CD4-positive, alpha-beta T cell treated with Interferon alpha-2 for 1 hour (primary cell): ENCODE data around the gene ZNF428.
"Not testable (repeated sequence)": the region's sequence is repeated elsewhere in the genome, so short reads cannot be mapped to it uniquely, and the experiment has no call there.

ENCODE experiments used
- DNase-seq, 2 donors: peaks; one replicate each; pipeline ENCODE4 v3.0.0-alpha.2; 2020 to 2022

The ZNF428 gene

DNA sequence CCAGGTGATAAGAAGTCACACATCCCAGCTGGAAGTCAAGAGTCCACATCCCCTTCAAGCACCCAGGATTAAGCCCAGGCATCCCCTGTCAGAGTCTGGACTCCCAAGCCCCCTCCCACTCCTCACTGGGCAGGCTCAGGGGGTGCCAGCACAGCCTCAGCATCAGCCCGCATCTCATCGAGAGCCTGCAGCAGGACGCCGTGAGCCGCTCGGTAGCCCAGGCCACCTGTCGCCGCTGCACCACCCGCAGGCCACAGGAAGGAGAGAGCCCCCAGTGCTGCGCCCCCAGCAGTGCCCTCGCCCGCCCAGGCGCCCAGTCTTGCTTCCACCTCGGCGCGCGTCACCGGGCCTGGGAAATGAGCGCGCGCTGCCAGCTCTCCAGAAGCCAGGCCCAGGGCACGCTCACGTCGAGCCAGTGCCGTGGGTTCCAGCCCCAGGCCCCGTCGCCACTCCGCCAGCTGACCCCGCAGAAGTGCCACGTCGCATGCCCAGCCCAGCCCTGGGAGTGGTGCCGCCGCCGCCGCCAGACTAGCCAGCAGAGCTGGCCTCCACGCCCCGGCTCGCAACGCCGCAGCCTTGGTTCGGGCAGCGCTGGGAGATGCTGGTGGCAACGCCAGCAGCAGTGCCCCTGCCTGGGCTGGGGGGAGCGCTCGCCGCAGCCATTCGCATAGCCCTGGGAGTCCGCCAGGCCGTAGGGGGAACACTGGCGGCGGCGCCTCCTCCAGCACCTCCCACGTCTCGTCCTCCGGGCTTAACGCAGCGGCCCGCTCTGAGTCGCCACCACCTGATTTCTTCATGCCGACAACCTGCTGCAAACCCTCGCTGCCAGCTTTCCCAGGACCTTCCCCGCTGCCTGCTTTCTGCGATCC is 27.3 kb downstream of the ZNF428 start:
- no peak for DNase-seq

DNA sequence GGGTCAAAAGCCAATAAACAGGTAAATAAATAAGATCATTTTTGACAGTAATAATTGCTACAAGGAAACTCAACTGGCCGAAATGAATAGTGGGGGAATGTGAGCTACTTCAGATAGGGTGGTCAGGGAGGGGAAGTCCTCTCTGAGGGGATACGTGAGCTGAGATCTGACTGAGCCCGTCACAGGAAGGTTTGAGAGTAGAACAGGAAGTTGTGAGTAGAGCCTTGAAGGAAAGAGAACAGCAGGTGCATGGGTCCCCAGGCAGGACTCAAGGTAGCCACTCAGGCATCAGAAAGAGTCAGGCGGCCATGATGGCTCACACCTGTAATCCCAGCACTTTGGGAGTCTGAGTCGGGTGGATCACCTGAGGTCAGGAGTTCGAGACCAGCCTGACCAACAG is 29.8 kb downstream of the ZNF428 start:
- peak; percentile 22 to 24 for DNase-seq

DNA sequence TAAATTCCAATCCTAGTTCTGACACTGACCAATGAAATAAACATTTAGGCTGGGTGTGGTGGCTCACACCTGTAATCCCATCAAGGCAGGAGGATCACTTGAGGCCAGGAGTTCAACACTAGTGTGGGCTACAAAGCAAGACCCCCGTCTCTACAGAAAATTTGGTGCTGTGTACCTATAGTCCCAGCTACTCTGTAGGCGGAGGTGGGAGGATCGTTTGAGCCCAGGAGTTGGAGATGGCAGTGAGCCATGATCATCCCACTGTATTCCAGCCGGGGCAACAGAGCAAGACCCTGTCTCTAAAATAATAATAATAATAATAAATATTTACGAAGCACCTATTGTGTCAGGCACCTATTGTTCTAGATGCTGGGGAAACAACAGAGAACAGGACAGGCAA is 30.2 kb downstream of the ZNF428 start:
- DNase-seq = no peak

DNA sequence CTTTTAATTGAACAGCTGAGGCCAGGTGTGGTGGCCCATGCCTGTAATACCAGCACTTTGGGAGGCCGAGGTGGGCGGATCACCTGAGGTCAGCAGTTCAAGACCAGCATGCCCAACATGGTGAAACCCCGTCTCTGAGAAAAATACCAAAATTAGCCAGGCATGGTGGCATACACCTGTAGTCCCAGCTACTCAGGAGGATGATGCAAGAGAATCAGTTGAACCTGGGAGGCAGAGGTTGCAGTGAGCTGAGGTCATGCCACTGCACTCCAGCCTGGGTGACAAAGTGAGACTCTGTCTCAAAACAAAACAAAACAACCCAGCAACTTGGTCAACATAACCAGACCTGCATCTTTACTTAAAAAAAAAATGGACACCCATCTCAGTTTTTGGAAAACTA is 32.4 kb downstream of the ZNF428 start:
- not testable (repeated sequence) for DNase-seq

DNA sequence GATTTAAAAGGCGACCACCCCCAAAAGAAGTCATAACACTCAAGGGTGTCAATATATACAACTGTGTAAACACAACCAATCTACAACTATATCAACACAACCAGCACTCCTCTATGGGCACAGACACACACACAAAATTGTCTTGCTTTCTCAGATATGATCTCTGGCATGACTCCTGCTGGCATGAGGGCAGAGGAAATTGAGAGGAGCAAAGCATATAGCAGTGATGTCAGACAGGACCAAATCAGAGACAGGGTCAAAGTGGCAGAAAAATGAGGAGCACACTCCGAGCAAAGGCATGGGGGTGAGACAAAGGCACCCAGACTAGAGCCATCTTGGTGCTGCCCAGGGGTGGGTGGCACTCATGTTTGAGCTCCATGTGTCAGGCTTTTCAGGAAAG is 33.1 kb downstream of the ZNF428 start:
- DNase-seq = no peak

DNA sequence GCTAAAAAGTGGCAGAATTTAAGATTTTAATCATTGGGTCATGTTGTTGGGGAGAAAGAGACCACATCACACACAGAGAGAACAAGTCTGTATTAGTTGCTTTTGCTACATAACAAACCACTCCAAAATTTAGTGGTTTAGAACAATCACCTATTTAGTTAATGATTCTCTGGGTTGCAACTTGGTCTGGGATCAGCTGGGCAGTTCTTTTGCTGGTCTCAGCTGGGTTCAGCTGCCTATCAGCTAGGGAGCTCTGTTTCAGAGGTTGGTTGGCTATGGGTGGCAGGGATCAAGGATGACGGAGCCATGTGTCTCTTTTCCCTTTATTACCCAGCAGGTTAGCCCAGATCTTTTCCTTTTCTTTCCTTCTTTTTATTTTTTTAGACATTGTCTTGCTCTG is 34.9 kb downstream of the ZNF428 start:
- no peak for DNase-seq

DNA sequence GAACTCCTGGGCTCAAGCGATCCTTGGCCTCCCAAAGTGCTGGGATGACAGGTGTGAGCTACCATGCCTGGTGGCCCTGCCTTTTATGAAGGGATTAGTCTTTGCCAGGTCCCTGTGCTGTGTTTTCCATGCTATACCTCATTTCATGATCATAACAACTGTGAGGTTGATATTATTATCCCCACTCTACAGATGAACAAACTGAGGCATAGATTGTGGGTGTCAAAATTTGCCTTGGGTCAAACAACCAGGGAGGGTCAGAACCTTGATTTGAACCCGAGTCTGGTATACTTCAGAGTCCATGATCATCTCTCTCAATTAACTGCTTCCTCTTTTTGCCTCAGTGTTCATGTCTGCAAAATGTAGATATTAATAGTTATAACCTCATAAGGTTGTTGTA is 36.9 kb downstream of the ZNF428 start:
- no peak for DNase-seq

DNA sequence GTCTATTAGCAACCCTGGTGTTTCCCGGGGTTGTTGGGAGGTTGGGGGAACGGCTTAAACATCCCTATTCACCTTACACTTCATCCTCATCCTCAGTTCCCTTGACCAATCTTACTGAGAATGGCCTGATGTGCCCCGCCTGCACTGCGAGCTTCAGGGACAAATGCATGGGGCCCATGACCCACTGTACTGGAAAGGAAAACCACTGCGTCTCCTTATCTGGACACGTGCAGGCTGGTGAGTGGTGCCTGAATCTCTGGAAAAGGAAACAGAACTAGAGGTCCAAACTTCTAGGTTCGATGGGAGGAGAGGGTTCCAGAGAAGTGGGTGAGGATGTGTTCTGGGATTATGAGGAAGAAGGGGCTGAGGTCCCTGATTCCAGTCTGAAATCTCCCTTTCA is 38.0 kb downstream of the ZNF428 start:
- no peak for DNase-seq

DNA sequence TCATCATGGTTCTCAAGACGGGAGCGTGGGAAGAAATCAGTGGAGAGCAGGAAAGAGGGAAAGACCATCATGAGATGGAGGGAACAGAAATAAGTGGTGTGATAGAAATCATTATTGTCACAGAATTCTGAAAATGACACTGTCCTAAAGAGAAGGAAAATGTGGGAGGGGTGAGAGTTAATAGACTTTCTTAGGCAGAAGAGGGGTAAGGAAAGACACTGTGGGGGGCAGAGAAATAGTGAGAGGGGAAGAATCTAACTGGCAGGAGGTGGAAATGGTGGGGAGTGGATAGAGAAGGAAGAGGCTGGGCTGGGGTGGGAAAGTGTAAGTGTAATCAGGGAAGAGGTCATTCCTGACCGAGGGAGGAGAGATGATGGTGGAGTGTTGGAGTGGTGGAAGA is 40.6 kb downstream of the ZNF428 start:
- DNase-seq = no peak

DNA sequence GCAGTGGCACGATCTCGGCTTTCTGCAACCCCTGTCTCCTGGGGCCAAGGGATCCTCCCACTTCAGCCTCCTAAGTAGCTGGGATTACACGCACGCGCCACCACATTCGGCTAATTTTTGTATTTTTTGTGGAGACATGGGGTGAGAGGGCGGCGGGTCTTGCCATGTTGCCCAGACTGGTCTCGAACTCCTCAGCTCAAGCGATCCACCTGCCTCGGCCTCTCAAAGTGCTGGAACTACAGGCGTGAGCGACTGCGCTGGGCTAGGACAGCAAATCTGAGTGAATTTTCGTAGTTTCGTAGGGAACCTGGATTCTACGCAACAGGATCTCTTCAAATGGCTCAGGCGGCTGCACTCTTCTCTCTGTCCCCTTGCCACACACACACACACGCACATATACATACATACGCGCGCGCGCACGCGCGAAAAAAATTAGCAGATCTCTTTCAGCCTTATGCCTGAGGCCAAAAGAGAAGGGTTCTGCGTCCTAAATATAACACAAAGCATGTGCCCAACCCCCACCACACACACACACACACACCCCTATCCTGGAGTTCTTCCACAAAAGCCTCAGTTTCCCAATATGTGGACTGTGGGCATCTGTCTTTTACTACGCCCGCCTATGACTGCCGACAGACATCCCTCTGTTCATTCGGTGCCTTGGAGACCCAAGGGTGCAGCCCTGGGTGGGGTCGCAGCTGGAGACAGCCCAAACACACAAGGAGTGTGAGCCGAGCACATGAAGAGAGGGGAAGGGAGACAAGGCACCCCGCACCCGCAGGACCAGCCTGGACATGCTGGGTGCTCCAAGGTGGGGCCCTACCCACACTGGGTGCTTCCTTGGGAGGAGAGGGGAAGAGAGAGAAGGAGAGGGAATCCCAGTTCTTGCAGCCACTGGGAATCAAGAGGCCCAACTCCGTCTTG is 43.2 kb downstream of the ZNF428 start:
- DNase-seq = no peak

DNA sequence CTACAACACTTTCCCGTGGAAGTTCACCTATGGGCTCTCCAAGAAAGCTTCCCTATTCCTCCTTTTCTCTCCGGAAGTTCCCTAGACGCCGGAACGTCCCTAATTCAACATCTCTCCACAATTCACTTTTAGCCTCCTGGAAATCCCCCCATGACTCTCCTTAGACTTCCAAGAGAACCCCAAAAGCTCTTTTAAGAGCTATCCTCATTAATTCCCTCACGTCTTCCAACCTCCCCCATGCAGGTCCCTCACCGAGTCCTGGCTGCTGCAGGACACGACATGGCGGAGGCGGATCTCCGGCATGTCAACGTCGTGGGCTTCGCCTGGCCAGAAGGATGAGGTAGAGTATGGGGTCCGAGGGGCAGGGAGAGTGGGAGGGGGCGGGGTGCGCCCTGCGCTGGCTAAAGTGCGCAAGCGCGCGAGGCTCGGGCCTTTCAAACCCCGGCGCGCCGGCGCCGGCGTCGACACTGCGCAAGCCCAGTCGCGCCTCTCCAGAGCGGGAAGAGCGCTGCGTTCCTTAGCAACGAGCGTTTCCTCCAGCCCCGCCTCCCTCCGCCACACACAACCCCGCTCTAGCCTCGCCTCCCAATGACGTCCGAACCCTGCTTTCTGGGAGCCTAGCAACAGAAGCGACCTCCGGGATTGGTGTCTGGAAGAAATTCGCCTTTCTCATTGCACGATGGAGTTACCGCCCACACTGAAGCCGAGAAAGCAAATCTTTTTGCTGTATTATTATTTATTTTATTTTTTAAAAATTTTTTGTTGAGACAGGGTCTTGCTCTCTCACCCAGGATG is 44.1 kb downstream of the ZNF428 start, which contains the start of the genes PINLYP and XRCC1:
PINLYP (plus strand) TSS at position 646 of the 795 bp plus-strand sequence. CDS start 1,391 bp downstream, outside the sequence.
XRCC1 (minus strand) TSS at position 372 of the 795 bp plus-strand sequence; CDS start at position 303, 69 bp downstream.
- peak; percentile 98 to 99 for DNase-seq

DNA sequence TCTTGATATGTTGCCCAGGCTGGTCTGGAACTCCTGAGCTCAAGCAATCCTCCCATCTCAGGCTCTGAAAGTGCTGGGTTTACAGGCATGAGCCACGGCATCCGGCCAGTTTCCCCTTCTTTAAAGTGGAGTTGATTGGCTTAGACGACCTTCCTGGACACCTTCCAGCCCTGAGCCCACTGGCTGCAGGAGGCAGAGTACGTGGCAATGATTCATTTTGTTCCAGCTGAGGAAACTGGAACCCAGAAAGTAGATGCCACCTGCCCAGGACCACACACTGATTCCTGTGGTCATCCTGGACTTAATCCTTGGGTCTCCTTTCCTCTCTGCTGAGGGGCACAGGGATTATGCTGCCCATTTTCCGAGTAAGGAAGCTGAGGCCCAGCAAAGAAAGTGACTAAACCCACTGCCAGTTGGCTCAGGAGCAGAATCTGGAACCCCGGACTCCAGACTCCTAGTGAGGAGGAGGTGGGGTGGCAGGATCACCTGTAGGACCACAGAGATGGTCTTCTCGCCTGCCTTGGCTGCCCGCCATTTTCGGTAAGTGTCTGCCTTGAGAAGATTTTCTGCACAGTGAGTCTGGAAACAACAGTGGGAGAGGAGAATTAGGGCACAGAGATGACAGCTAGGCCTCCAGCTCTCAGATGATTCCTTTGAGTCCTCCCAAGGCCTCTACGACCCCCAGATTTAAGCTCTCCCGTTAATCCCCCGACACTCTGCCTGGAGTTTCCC is 44.8 kb downstream of the ZNF428 start:
- DNase-seq = no peak

DNA sequence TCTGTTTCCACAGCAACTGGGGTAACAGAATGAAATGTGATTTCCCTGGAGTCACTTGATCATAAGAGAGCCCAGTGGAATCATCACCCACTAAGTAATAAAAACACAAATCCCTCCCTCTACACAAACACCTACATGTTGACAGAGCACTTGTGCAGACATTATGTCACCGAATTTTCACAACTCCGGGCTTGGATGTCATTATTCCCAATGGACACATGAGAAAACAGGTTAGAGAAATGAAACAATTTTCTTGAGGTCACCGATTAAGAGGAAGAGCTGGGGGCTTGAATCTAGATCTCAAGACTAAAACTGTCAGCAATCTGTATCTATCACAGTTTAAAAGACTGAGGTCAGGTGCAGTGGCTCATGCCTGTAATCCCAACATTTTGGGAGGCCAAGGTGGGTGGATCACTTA is 47.2 kb downstream of the ZNF428 start:
- DNase-seq = no peak

DNA sequence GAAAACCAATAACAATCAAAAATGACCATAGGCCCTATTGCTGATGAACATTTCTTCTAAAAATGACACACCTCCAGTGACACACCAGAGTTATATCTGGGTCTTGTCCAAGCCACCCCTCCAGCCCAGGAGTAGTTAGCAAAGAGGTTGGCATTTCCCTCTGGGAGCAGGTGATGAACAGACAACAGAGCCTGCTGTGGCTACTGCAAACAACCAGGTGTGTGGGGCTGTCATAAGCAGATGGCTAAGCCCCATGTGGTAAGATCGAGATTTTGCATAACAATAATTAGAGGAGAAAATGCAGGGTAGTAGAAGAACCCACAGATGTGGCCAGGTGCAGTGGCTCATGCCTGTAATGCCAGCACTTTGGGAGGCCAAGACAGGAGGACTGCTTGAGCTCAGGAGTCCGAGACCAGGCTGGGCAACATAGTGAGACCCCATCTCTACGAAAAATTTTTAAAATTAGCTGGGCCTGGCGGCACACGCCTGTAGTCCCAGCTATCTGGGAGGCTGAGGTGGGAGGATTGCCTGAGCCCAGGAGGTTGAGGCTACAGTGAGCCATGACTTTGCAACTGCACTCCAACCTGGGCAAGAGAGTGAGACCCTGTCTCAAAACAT is 49.1 kb downstream of the ZNF428 start:
- DNase-seq = no peak

DNA sequence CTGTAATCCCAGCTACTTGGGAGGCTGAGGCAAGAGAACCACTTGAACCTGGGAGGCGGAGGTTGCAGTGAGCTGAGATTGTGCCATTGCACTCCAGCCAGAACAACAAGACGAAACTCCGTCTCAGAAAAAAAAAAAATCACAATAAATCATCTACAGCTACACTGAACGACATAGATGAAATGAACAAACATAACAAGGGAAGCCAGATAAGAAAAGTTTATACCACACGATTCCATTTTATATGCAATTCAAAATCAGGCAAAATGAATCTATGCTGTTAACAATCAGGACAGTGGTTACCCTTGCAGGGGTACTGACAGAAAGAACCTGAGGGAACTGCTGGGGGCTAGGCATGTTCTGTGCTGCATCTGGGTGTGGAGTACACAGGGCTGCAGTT is 49.8 kb downstream of the ZNF428 start:
- DNase-seq = no peak

DNA sequence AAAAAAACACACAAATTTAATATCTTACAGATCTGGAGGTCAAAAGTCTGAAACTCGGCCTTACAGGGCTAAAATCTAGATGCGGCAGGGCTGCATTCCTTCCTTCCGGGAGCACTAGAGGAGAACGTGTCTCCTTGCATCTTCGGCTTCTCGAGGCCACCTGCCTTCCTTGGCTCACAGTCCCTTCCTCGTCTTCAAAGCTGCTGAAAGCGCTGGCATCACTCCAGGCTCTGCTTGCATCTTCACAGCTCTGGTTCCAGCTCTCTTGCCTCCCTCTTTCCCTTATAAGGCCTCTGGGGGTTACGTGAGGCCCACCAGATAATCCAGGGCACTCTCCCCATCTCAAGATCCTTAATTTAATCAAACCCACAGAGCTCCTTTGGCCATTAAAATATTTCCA is 54.6 kb downstream of the ZNF428 start:
- DNase-seq = no peak

DNA sequence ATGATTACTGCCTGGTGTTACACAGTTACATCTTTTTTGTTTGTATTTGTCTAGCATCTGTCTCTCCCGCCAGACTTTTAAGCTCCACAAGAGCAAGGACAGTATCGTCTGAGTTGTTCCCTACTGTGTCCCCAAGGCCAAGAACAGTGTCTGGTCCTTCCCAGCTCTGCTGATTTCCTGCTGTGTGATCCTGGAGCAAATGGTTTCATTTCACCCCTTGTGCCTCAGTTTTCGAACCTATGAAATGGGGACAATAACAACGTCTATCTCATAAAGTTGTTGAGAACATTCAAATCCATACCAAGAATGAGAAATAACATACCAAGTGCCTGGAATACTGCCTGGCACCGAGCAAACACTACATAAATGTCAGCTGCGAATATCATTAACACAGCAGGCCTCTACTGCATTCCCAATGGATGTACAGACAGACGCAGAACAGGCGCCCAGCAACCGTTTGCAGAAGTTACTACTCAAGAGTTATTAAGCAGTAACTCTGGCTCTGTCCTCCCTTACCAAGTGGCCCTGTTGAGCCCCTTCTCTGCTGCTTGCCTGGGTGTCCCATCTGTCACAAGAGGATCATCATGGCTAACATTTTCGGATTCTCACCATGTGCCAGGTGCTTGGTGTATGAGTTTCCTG is 55.5 kb downstream of the ZNF428 start:
- no peak for DNase-seq

DNA sequence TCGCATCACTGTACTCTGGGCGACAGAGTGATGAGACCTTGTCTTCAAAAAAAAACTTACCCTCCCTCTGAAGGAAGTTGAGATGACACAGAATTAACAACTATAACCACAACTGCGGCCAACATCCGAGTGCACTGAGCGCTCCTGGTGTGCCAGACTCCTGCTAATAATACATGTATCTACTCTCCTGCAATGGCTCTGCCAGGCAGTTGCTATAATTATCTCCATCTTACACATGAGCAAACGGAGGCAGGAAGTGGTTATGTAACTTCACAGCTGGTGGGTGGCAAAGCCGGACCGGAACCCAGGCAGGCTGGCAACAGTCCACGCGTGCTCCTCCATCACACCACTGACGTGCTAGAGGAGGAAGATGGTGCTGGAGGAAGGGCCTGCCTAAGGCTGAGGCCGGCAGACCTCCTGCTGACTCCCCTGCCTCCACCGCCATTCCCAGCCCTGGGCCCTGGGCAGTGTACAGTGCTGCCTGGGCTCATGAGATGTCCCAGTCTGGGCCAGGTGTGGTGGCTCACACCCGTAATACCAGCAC is 56.7 kb downstream of the ZNF428 start:
- peak; percentile 90 to 91 for DNase-seq

DNA sequence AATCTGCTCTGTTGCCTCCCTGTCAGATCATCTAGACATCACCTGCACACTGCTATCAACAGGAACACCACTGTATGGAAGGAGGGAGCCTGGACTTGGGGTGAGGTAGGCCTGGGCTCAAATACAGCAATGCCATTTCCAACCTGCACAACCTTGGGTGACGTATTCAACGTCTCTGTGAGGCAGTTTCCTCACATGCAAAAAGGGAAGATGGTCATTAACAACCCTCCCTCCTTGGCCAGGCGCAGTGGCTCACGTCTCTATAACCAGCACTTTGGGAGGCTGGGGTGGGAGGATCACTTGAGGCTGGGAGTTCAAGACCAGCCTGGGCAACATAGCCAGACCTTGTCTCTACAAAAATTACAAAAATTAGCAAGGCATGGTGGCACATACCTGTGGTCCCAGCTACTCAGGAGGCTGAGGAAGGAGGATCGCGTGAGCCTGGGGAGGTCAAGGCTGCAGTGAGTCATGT is 57.2 kb downstream of the ZNF428 start:
- no peak for DNase-seq

DNA sequence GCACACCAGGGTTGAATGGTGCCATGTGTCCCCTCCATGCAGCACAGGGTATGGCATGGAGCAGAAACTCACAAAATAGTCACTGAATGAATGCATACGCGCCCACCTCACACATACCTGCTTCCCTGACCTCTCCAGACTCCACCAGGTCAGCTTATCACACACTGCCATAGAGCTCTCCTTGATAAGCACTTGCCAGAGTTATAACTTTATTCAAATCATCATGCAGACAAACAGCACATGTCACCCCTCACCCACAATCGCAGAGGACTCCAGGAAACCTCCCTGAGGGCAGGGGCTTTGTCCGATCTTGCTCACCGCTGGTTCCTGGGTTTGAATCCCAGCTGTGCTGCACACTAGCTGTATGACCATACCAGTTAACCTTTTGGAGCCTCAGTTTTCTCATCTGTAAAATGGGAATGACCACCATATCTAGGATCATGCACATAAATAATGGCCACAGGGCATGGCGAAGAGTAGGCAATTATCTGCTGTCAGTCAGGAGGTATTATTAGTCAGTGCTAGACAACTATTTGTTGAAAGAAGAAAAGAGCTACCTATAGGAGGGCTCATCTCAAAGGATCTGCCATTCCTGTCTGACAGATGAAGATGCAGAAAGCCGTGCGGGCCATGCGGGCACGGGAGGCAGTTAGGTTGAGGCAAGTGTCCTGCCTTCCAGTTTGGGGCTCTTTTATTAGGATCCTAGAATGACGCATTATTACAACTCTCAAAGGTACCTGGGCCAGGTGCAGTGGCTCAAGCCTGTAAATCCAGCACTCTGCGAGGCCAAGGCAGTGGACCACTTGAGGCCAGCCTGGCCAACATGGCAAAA is 58.1 kb downstream of the ZNF428 start:
- no peak for DNase-seq
